ENCODE measurements around the gene STMN1.
"Not testable (repeated sequence)": the region's sequence is repeated elsewhere in the genome, so short reads cannot be mapped to it uniquely, and the experiment has no call there.

GRCh38 chr1:25943511-25943910 lies 37.3 kb upstream of the STMN1 start:
- not testable (repeated sequence) for TF ChIP-seq SPI1, POLR2A, POLR2AphosphoS5 (IDR thresholded peaks at IDR 0.05; ENCODE audit: low read depth, low read length)
